Caco-2 (cell line): ENCODE measurements around the gene WSB2. TPM values are rescaled to one million over a fixed set of nuclear protein-coding genes. Genes with fewer than 3 reads are reported as not detected.

Experiments used
- BruUV-seq: library from RNA; stranded (reverse); fragments of 400-500 nt; replicated peaks from 2 replicates; lab custom pipeline; 2021; lab: Mats Ljungman, UMichigan
- CTCF ChIA-PET: fragments of 300-600 bp; sonication (Branson Sonifier 250); formaldehyde crosslinking; loops from one replicate; lab custom pipeline; 2022; ENCODE audit warnings: antibody characterized with exemption; lab: Charles Lee
- POLR2A ChIA-PET: fragments of 300-600 bp; sonication (Branson Sonifier 250); formaldehyde crosslinking; loops from one replicate; lab custom pipeline; 2022; ENCODE audit warnings: antibody characterized with exemption; lab: Charles Lee
- DNase-seq, 2 experiments: peaks; one replicate each; pipeline versions ENCODE4 v3.0.0 to v3.0.0-alpha.2; 2020 to 2022
- H3K27me3 ChIP-seq: replicated peaks from 2 replicates; pipeline ENCODE4 v1.6.0; 2011; ENCODE audit warnings: low read length; ENCODE audit not compliant: control insufficient read depth, insufficient read depth
- H3K36me3 ChIP-seq: 2 replicates; pipeline ENCODE4 v1.5.1; 2011; ENCODE audit warnings: low read length; ENCODE audit not compliant: control insufficient read depth, insufficient read depth
- H3K4me1 ChIP-seq: fragments of 250-450 bp; sonication (Bioruptor Pico); 2 replicates; pipeline ENCODE4 v1.5.1; 2020; ENCODE audit warnings: mild to moderate bottlenecking
- H3K4me3 ChIP-seq: 2 replicates; pipeline ENCODE4 v1.5.1; 2011; ENCODE audit warnings: low read depth, mild to moderate bottlenecking, control low read depth, low read length
- H3K9me3 ChIP-seq: fragments of 250-450 bp; sonication (Bioruptor Pico); 2 replicates; pipeline ENCODE4 v1.5.1; 2020; ENCODE audit warnings: mild to moderate bottlenecking, moderate library complexity
- H3K27ac Mint-ChIP-seq: one replicate; pipeline ENCODE4 v1.8.0; 2022; ENCODE audit warnings: mixed read lengths; ENCODE audit not compliant: unreplicated experiment
- H3K27me3 Mint-ChIP-seq: one replicate; pipeline ENCODE4 v1.8.0; 2022; ENCODE audit warnings: mixed read lengths; ENCODE audit not compliant: insufficient read depth, unreplicated experiment
- H3K36me3 Mint-ChIP-seq: one replicate; pipeline ENCODE4 v1.8.0; 2022; ENCODE audit warnings: mild to moderate bottlenecking, mixed read lengths; ENCODE audit not compliant: insufficient read depth, unreplicated experiment
- H3K4me1 Mint-ChIP-seq: one replicate; pipeline ENCODE4 v1.8.0; 2022; ENCODE audit warnings: low read depth, mixed read lengths; ENCODE audit not compliant: unreplicated experiment
- H3K4me3 Mint-ChIP-seq: one replicate; pipeline ENCODE4 v1.8.0; 2022; ENCODE audit warnings: mild to moderate bottlenecking, moderate library complexity, mixed read lengths; ENCODE audit not compliant: unreplicated experiment
- H3K9me3 Mint-ChIP-seq: one replicate; pipeline ENCODE4 v1.8.0; 2022; ENCODE audit warnings: mixed read lengths; ENCODE audit not compliant: unreplicated experiment
- CTCF ChIP-seq, 2 experiments: fragments of 200-600 bp in 1 of 2; IDR thresholded peaks; 1 replicate in 1 of 2; 2 replicates in 1 of 2; pipeline versions ENCODE4 v1.5.1 to v1.8.0; 2011 to 2022; ENCODE audit warnings: antibody characterized with exemption in 1 of 2, control low read depth in 1 of 2, inconsistent platforms in 1 of 2, low read depth in 1 of 2, low read length in 1 of 2, mild to moderate bottlenecking in 1 of 2, moderate library complexity in 1 of 2; ENCODE audit not compliant: insufficient read depth in 1 of 2, severe bottlenecking in 1 of 2, unreplicated experiment in 1 of 2
- intact Hi-C: fragments of 100-400 bp; cut with micrococcal nuclease; formaldehyde crosslinking; loops from one replicate; pipeline ENCODE4 v1.10.0; 2022; ENCODE audit not compliant: unreplicated experiment
- total RNA-seq: library from RNA; stranded (reverse); gene quantifications from 2 replicates; pipeline ENCODE4 v1.2.3, GENCODE V29; 2022

The WSB2 gene
- total RNA-seq, 1 experiment from 2014 or later: 36.7 TPM

- POLR2A ChIA-PET: no interaction called here
- H3K9me3 ChIP-seq: no peaks in the 10 kb centered on the region
- H3K27ac Mint-ChIP-seq: no peak overlapping the region
- H3K4me1 Mint-ChIP-seq: peaks cover 7% of the 10 kb centered on the region
- BruUV-seq: no TSS peak
- no peaks in the 10 kb centered on the region for H3K27me3 Mint-ChIP-seq
- peaks cover 2% of the 10 kb centered on the region; the same call in 1 of the 2 replicates for H3K36me3 ChIP-seq
- no peak for DNase-seq
- H3K27me3 ChIP-seq: no peaks in the 10 kb centered on the region
- CTCF ChIA-PET: interaction anchor here (1.0 kb wide), 1 partner anchor 15 kb away, joined by 3 read pairs; no protein-coding TSS in a partner anchor
- intact Hi-C loops: no loop called here
- H3K4me1 ChIP-seq: 0 out of 2 replicates have a peak, but pooled peaks cover 10% of the 10 kb centered on the region
- no peak overlapping the region for H3K4me3 ChIP-seq
- no peak for TF ChIP-seq CTCF (IDR thresholded peaks at IDR 0.05; ENCODE audit: insufficient read depth in 1 of 2, low read depth in 1 of 2, low read length in 1 of 2, severe bottlenecking in 1 of 2, unreplicated experiment in 1 of 2)
- H3K9me3 Mint-ChIP-seq: no peaks in the 10 kb centered on the region
- peaks cover 82% of the 10 kb centered on the region for H3K36me3 Mint-ChIP-seq
- H3K4me3 Mint-ChIP-seq: no peak overlapping the region
Measured at GRCh38 chr12:118020036-118020435, 40.9 kb downstream of the WSB2 start.

GRCh38 chr12:118017926-118018325 is 43.1 kb downstream of the WSB2 start:
- ChIA-PET CTCF (no interaction called here), POLR2A (no interaction called here)
- H3K4me3 ChIP-seq: no peak overlapping the region; the same call in 1 of the 2 replicates
- no peaks in the 10 kb centered on the region for H3K27me3 ChIP-seq
- no peak for DNase-seq
- Mint-ChIP-seq H3K36me3 (peaks cover 64% of the 10 kb centered on the region), H3K9me3 (no peaks in the 10 kb centered on the region), H3K27ac (peak overlapping the region; percentile 15), H3K27me3 (peaks cover 3% of the 10 kb centered on the region), H3K4me3 (peak overlapping the region; percentile 90), H3K4me1 (peaks cover 7% of the 10 kb centered on the region)
- H3K36me3 ChIP-seq: peaks cover 2% of the 10 kb centered on the region; the same call in 1 of the 2 replicates
- intact Hi-C loops: loop anchor here (2.0 to 5.0 kb wide), 2 partner anchors 35 to 51 kb away; partner anchors contain the start of gene KSR2
- peaks cover 14% of the 10 kb centered on the region; the same call in 1 of the 2 replicates for H3K4me1 ChIP-seq
- no peak for TF ChIP-seq CTCF (IDR thresholded peaks at IDR 0.05; ENCODE audit: insufficient read depth in 1 of 2, low read depth in 1 of 2, low read length in 1 of 2, severe bottlenecking in 1 of 2, unreplicated experiment in 1 of 2)
- no TSS peak for BruUV-seq
- H3K9me3 ChIP-seq: no peaks in the 10 kb centered on the region

- TSS peak; percentile 56 for BruUV-seq
- Mint-ChIP-seq H3K4me3 (peak within 1 kb of the TSS; percentile 90), H3K9me3 (no peaks in the 10 kb centered on the region), H3K4me1 (peaks cover 7% of the 10 kb centered on the region), H3K36me3 (peaks cover 51% of the 10 kb centered on the region), H3K27ac (peak within 1 kb of the TSS; percentile 97), H3K27me3 (peaks cover 3% of the 10 kb centered on the region)
- DNase-seq: peak; percentile 98 to 99
- no peaks in the 10 kb centered on the region for H3K9me3 ChIP-seq
- peak within 1 kb of the TSS; percentile 84 for H3K4me3 ChIP-seq
- ChIA-PET CTCF (interaction anchor here (0.7 to 1.5 kb wide), 4 partner anchors 20 to 159 kb away, joined by 3 to 5 read pairs (median 4); no protein-coding TSS in a partner anchor), POLR2A (interaction anchor here (0.6 to 0.7 kb wide), 2 partner anchors 53 to 298 kb away, joined by 3 to 7 read pairs; no protein-coding TSS in a partner anchor)
- no peak for TF ChIP-seq CTCF (IDR thresholded peaks at IDR 0.05; ENCODE audit: insufficient read depth in 1 of 2, low read depth in 1 of 2, low read length in 1 of 2, severe bottlenecking in 1 of 2, unreplicated experiment in 1 of 2)
- no peaks in the 10 kb centered on the region for H3K27me3 ChIP-seq
- H3K4me1 ChIP-seq: peaks cover 14% of the 10 kb centered on the region; the same call in 1 of the 2 replicates
- intact Hi-C loops: loop anchor here (2.0 to 5.0 kb wide), 2 partner anchors 36 to 49 kb away; partner anchors contain the start of gene KSR2
- H3K36me3 ChIP-seq: no peaks in the 10 kb centered on the region; the same call in 1 of the 2 replicates
Measured at GRCh38 chr12:118016424-118017264, 44.3 kb downstream of the WSB2 start, which contains the start of gene RFC5. Gene RFC5 (plus strand): TSS chr12:118016703. CDS start chr12:118016828, 125 bp downstream.
